ENCODE data around the gene EBI3. TPM values are rescaled to one million over a fixed set of nuclear protein-coding genes. Genes with fewer than 3 reads are reported as not detected.
"Not testable (repeated sequence)": the region's sequence is repeated elsewhere in the genome, so short reads cannot be mapped to it uniquely, and the experiment has no call there.

The EBI3 gene
- polyA plus RNA-seq, 1 donor: 4.2 TPM

- H3K4me1 ChIP-seq (ENCODE audit: control insufficient read depth, insufficient read depth, low read length): peaks cover 3% of the 10 kb centered on the region
- WGBS (ENCODE audit: insufficient coverage, low lambda C conversion rate): no CpG with 5 or more reads among the region's 21 CpGs
- peaks cover 9% of the 10 kb centered on the region for H3K27me3 ChIP-seq (ENCODE audit: control insufficient read depth, insufficient read depth, low read length)
- H3K36me3 ChIP-seq (ENCODE audit: control insufficient read depth, insufficient read depth, low read length): no peaks in the 10 kb centered on the region
- no peak overlapping the region for H3K4me3 ChIP-seq (ENCODE audit: low read length)
- DNase-seq: no peak
- no peaks in the 10 kb centered on the region for H3K9me3 ChIP-seq (ENCODE audit: control insufficient read depth, low read depth, low read length)
- H3K27ac ChIP-seq (ENCODE audit: low read length): no peak overlapping the region
These were observed 5.0 kb downstream of the EBI3 start for GRCh38 chr19:4234142-4234861.

- H3K36me3 ChIP-seq (ENCODE audit: control insufficient read depth, insufficient read depth, low read length): no peaks in the 10 kb centered on the region
- H3K27me3 ChIP-seq (ENCODE audit: control insufficient read depth, insufficient read depth, low read length): peaks cover 9% of the 10 kb centered on the region
- no peak overlapping the region for H3K27ac ChIP-seq (ENCODE audit: low read length)
- no peak for DNase-seq
- H3K4me3 ChIP-seq (ENCODE audit: low read length): no peak overlapping the region
- no CpG with 5 or more reads among the region's 13 CpGs for WGBS (ENCODE audit: insufficient coverage, low lambda C conversion rate)
- H3K4me1 ChIP-seq (ENCODE audit: control insufficient read depth, insufficient read depth, low read length): no peaks in the 10 kb centered on the region
- H3K9me3 ChIP-seq (ENCODE audit: control insufficient read depth, low read depth, low read length): no peaks in the 10 kb centered on the region
These were observed 5.5 kb downstream of the EBI3 start for GRCh38 chr19:4234862-4235201.

GRCh38 chr19:4237510-4237909, 8.2 kb downstream of the EBI3 start:
- not testable (repeated sequence) for H3K4me3 ChIP-seq (ENCODE audit: low read length); H3K27ac ChIP-seq (ENCODE audit: low read length); H3K27me3 ChIP-seq (ENCODE audit: control insufficient read depth, insufficient read depth, low read length); H3K36me3 ChIP-seq (ENCODE audit: control insufficient read depth, insufficient read depth, low read length); DNase-seq; H3K9me3 ChIP-seq (ENCODE audit: control insufficient read depth, low read depth, low read length); H3K4me1 ChIP-seq (ENCODE audit: control insufficient read depth, insufficient read depth, low read length)
- no CpG with 5 or more reads among the region's 16 CpGs for WGBS (ENCODE audit: insufficient coverage, low lambda C conversion rate)

- Histone ChIP-seq H3K27ac (ENCODE audit: low read length) (no peak overlapping the region), H3K27me3 (ENCODE audit: control insufficient read depth, insufficient read depth, low read length) (peaks cover 6% of the 10 kb centered on the region), H3K4me1 (ENCODE audit: control insufficient read depth, insufficient read depth, low read length) (no peaks in the 10 kb centered on the region), H3K9me3 (ENCODE audit: control insufficient read depth, low read depth, low read length) (no peaks in the 10 kb centered on the region), H3K36me3 (ENCODE audit: control insufficient read depth, insufficient read depth, low read length) (no peaks in the 10 kb centered on the region), H3K4me3 (ENCODE audit: low read length) (no peak overlapping the region)
- WGBS (ENCODE audit: insufficient coverage, low lambda C conversion rate): 100% methylated on average over 1 of the region's 4 CpGs
- DNase-seq: no peak
These were observed 9.5 kb downstream of the EBI3 start for GRCh38 chr19:4238831-4239230.

GRCh38 chr19:4241824-4242430, 12.6 kb downstream of the EBI3 start:
- H3K27ac ChIP-seq (ENCODE audit: low read length): no peak overlapping the region
- 70% methylated on average over 1 of the region's 5 CpGs for WGBS (ENCODE audit: insufficient coverage, low lambda C conversion rate)
- H3K27me3 ChIP-seq (ENCODE audit: control insufficient read depth, insufficient read depth, low read length): peaks cover 2% of the 10 kb centered on the region
- no peak overlapping the region for H3K4me3 ChIP-seq (ENCODE audit: low read length)
- H3K4me1 ChIP-seq (ENCODE audit: control insufficient read depth, insufficient read depth, low read length): peaks cover 4% of the 10 kb centered on the region
- no peaks in the 10 kb centered on the region for H3K36me3 ChIP-seq (ENCODE audit: control insufficient read depth, insufficient read depth, low read length)
- no peaks in the 10 kb centered on the region for H3K9me3 ChIP-seq (ENCODE audit: control insufficient read depth, low read depth, low read length)
- no peak for DNase-seq

- not testable (repeated sequence) for H3K9me3 ChIP-seq (ENCODE audit: control insufficient read depth, low read depth, low read length); H3K27me3 ChIP-seq (ENCODE audit: control insufficient read depth, insufficient read depth, low read length); H3K4me1 ChIP-seq (ENCODE audit: control insufficient read depth, insufficient read depth, low read length); H3K27ac ChIP-seq (ENCODE audit: low read length); DNase-seq; H3K4me3 ChIP-seq (ENCODE audit: low read length)
- WGBS (ENCODE audit: insufficient coverage, low lambda C conversion rate): no CpG with 5 or more reads among the region's 6 CpGs
- H3K36me3 ChIP-seq (ENCODE audit: control insufficient read depth, insufficient read depth, low read length): peaks cover 19% of the 10 kb centered on the region
These were observed 16.6 kb downstream of the EBI3 start for GRCh38 chr19:4245938-4246337.

GRCh38 chr19:4246767-4247593, 17.7 kb downstream of the EBI3 start, which contains the start of gene YJU2:
Gene YJU2 (plus strand): TSS chr19:4247080. CDS start chr19:4247147, 67 bp downstream.
- no CpG with 5 or more reads among the region's 45 CpGs for WGBS (ENCODE audit: insufficient coverage, low lambda C conversion rate)
- peak; percentile 99 to 100 for DNase-seq

GRCh38 chr19:4256563-4256962, 27.2 kb downstream of the EBI3 start:
- peaks cover 72% of the 10 kb centered on the region for H3K36me3 ChIP-seq (ENCODE audit: control insufficient read depth, insufficient read depth, low read length)
- no peaks in the 10 kb centered on the region for H3K4me1 ChIP-seq (ENCODE audit: control insufficient read depth, insufficient read depth, low read length)
- no peak for DNase-seq
- no peaks in the 10 kb centered on the region for H3K27me3 ChIP-seq (ENCODE audit: control insufficient read depth, insufficient read depth, low read length)
- H3K4me3 ChIP-seq (ENCODE audit: low read length): no peak overlapping the region
- no peak overlapping the region for H3K27ac ChIP-seq (ENCODE audit: low read length)
- no CpG with 5 or more reads among the region's 4 CpGs for WGBS (ENCODE audit: insufficient coverage, low lambda C conversion rate)
- no peaks in the 10 kb centered on the region for H3K9me3 ChIP-seq (ENCODE audit: control insufficient read depth, low read depth, low read length)

More at GRCh38 chr19:4246767-4247593, 17.7 kb downstream of the EBI3 start, which contains the start of gene YJU2:
- peaks cover 4% of the 10 kb centered on the region for H3K4me1 ChIP-seq (ENCODE audit: control insufficient read depth, insufficient read depth, low read length)
- H3K9me3 ChIP-seq (ENCODE audit: control insufficient read depth, low read depth, low read length): no peaks in the 10 kb centered on the region
- no peaks in the 10 kb centered on the region for H3K27me3 ChIP-seq (ENCODE audit: control insufficient read depth, insufficient read depth, low read length)
- H3K4me3 ChIP-seq (ENCODE audit: low read length): peak within 1 kb of the TSS; percentile 54
- peaks cover 28% of the 10 kb centered on the region for H3K36me3 ChIP-seq (ENCODE audit: control insufficient read depth, insufficient read depth, low read length)
- peak within 1 kb of the TSS; percentile 83 for H3K27ac ChIP-seq (ENCODE audit: low read length)

- peaks cover 74% of the 10 kb centered on the region for H3K36me3 ChIP-seq (ENCODE audit: control insufficient read depth, insufficient read depth, low read length)
- H3K4me3 ChIP-seq (ENCODE audit: low read length): no peak overlapping the region
- DNase-seq: no peak
- no peaks in the 10 kb centered on the region for H3K9me3 ChIP-seq (ENCODE audit: control insufficient read depth, low read depth, low read length)
- no peaks in the 10 kb centered on the region for H3K4me1 ChIP-seq (ENCODE audit: control insufficient read depth, insufficient read depth, low read length)
- no peaks in the 10 kb centered on the region for H3K27me3 ChIP-seq (ENCODE audit: control insufficient read depth, insufficient read depth, low read length)
- no CpG with 5 or more reads among the region's 6 CpGs for WGBS (ENCODE audit: insufficient coverage, low lambda C conversion rate)
- H3K27ac ChIP-seq (ENCODE audit: low read length): no peak overlapping the region
These were observed 27.7 kb downstream of the EBI3 start for GRCh38 chr19:4257025-4257424.

GRCh38 chr19:4258181-4258580, 28.9 kb downstream of the EBI3 start:
- no peak overlapping the region for H3K27ac ChIP-seq (ENCODE audit: low read length)
- H3K9me3 ChIP-seq (ENCODE audit: control insufficient read depth, low read depth, low read length): no peaks in the 10 kb centered on the region
- no peaks in the 10 kb centered on the region for H3K4me1 ChIP-seq (ENCODE audit: control insufficient read depth, insufficient read depth, low read length)
- H3K36me3 ChIP-seq (ENCODE audit: control insufficient read depth, insufficient read depth, low read length): peaks cover 75% of the 10 kb centered on the region
- no peak overlapping the region for H3K4me3 ChIP-seq (ENCODE audit: low read length)
- no CpG with 5 or more reads among the region's 28 CpGs for WGBS (ENCODE audit: insufficient coverage, low lambda C conversion rate)
- DNase-seq: no peak
- no peaks in the 10 kb centered on the region for H3K27me3 ChIP-seq (ENCODE audit: control insufficient read depth, insufficient read depth, low read length)

Measured in large intestine (tissue), 3 donors.